ENCODE data around the gene DTWD2. TPM values are rescaled to one million over a fixed set of nuclear protein-coding genes. Genes with fewer than 3 reads are reported as not detected.

Gene DTWD2
- total RNA-seq: 10 to 100 TPM in 2 of 6 experiments, 1 to 10 TPM in 4; 3.7 to 13.4 (median 7.0) TPM
- long read RNA-seq: 0 reads

GRCh38 chr5:118987988-118988865 is at the start of gene DTWD2:
DTWD2 (minus strand) TSS chr5:118988547; CDS start chr5:118988511, 36 bp downstream.
- H3K4me1 ChIP-seq: peaks cover 0 to 16% (median 0%) of the 10 kb centered on the region in 4 donors
- DNase-seq: peak; percentile 96 to 97 (median 96)
- H3K27me3 ChIP-seq: no peaks in the 10 kb centered on the region
- H3K4me3 ChIP-seq: peak within 1 kb of the TSS; percentile 61 to 92 (median 70)
- intact Hi-C loops (cut with DNase I): loop anchor here in 1 of 2 donors (10.0 kb wide), 1 partner anchor 427 kb away; no protein-coding TSS in a partner anchor
- no peaks in the 10 kb centered on the region for H3K36me3 ChIP-seq
- TF ChIP-seq CTCF (IDR thresholded peaks at IDR 0.05) (peak; percentile 81 to 96 (median 89)), POLR2A (IDR thresholded peaks at IDR 0.05) (peak; percentile 79)
- WGBS (ENCODE audit: insufficient coverage, low coverage, low lambda C conversion rate, missing lambda C conversion rate): 0% methylated on average over 11 of the region's 74 CpGs
- peak; percentile 95 to 98 (median 98) for ATAC-seq
- peak within 1 kb of the TSS; percentile 91 to 95 (median 94) for H3K27ac ChIP-seq
- no peaks in the 10 kb centered on the region for H3K9me3 ChIP-seq

GRCh38 chr5:119037496-119038215 is 49.3 kb upstream of the DTWD2 start:
- intact Hi-C loops (cut with DNase I): no loop called here
- Histone ChIP-seq H3K27ac (no peak overlapping the region), H3K4me1 (peaks cover 0 to 4% (median 0%) of the 10 kb centered on the region in 4 donors), H3K27me3 (no peaks in the 10 kb centered on the region), H3K36me3 (no peaks in the 10 kb centered on the region), H3K4me3 (no peak overlapping the region), H3K9me3 (no peaks in the 10 kb centered on the region)
- no peak for DNase-seq
- WGBS (ENCODE audit: insufficient coverage, low coverage, low lambda C conversion rate, missing lambda C conversion rate): 74% methylated on average over 11 of the region's 16 CpGs
- TF ChIP-seq CTCF (IDR thresholded peaks at IDR 0.05): no peak
- TF ChIP-seq POLR2A (IDR thresholded peaks at IDR 0.05): no peak
- ATAC-seq: peak; percentile 57 to 94 (median 78)

DNA sequence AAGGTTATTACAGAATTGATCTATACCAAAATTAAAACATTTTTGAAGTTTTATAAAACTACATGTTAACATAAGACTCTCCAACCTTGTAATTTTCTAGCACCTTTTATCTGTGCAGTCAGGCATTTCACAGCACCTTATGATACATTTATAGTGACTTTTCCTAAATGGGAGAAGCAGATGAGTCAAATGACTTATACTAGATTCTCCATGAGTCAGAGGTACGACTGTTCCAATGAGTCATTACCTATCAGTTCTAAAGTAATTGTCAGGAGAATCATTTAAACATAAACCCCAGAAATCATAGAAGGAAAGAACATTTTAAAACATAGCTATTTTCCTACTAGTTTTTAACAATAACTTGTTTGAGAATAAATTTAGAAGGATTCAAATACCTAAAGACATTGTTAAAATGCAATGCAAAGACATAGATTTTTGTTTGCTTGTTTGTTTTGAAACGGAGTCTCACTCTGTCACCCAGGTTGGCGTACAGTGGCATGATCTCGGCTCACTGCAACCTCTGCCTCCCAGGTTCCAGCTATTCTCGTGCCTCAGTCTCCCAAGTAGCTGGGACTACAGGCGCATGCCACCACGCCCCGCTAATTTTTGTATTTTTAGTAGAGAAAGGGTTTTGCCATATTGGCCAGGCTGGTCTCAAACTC is 47.9 kb upstream of the DTWD2 start:
- peak in 1 of 4 donors; percentile 77 for ATAC-seq
- intact Hi-C loops (cut with DNase I): no loop called here
- WGBS (ENCODE audit: insufficient coverage, low coverage, low lambda C conversion rate, missing lambda C conversion rate): 89% methylated on average over 8 of the region's 8 CpGs
- TF ChIP-seq CTCF (IDR thresholded peaks at IDR 0.05) (no peak), POLR2A (IDR thresholded peaks at IDR 0.05) (no peak)
- no peak overlapping the region for H3K27ac ChIP-seq
- peaks cover 0 to 4% (median 0%) of the 10 kb centered on the region in 4 donors for H3K4me1 ChIP-seq
- no peaks in the 10 kb centered on the region for H3K27me3 ChIP-seq
- no peak for DNase-seq
- H3K36me3 ChIP-seq: no peaks in the 10 kb centered on the region
- no peaks in the 10 kb centered on the region for H3K9me3 ChIP-seq
- H3K4me3 ChIP-seq: no peak overlapping the region

DNA sequence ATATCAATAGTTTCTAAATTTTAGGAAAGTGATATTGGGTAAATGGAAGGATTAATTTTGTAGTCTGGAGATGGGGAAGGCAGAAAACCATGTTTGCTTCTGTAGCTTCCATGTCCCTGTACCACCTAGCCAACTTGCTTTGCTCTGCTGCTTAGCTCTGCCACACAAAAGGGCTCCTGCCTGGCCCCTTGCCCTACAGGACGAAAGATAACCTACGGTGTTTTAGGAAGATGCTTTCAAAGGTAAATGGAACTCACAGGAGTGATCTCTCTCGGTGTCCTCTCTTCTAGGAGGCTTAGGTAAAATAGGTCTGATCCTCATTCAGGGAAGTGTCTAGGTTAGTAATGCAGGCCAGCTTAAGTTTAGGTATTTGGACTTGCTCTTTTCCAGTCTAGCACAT is 44.8 kb upstream of the DTWD2 start:
- no peak for DNase-seq
- Histone ChIP-seq H3K4me1 (peaks cover 0 to 4% (median 0%) of the 10 kb centered on the region in 4 donors), H3K4me3 (no peak overlapping the region), H3K36me3 (no peaks in the 10 kb centered on the region), H3K9me3 (no peaks in the 10 kb centered on the region), H3K27me3 (no peaks in the 10 kb centered on the region), H3K27ac (no peak overlapping the region)
- ATAC-seq: no peak
- intact Hi-C loops (cut with DNase I): no loop called here
- TF ChIP-seq POLR2A (IDR thresholded peaks at IDR 0.05) (no peak), CTCF (IDR thresholded peaks at IDR 0.05) (no peak)
- WGBS (ENCODE audit: insufficient coverage, low coverage, low lambda C conversion rate, missing lambda C conversion rate): 84% methylated on average over 3 of the region's 3 CpGs

Data from right lobe of liver (tissue), 6 donors.